ENCODE results near the gene TBX4. TPM values are rescaled to one million over a fixed set of nuclear protein-coding genes. Genes with fewer than 3 reads are reported as not detected.
"Not testable (repeated sequence)": the region's sequence is repeated elsewhere in the genome, so short reads cannot be mapped to it uniquely, and the experiment has no call there.

TBX4 gene
- total and polyA plus RNA-seq, 4 donors = not detected

- no peak overlapping the region for H3K9ac ChIP-seq (ENCODE audit: low read depth in 1 of 2, low read length in 2 of 2)
- TF ChIP-seq FOXA2 (IDR thresholded peaks at IDR 0.05) (no peak), ATF3 (IDR thresholded peaks at IDR 0.05) (no peak), RAD21 (IDR thresholded peaks at IDR 0.05) (no peak)
- DNase-seq (ENCODE audit: low spot score) = no peak
- H3K4me3 ChIP-seq (ENCODE audit: low read depth in 1 of 3, low read length in 3 of 3) = no peak overlapping the region
- WGBS = 52% methylated on average over 1 of the region's 1 CpG
- no peaks in the 10 kb centered on the region for H3K9me3 ChIP-seq (ENCODE audit: control insufficient read depth in 4 of 4, low read length in 3 of 4)
- H3K27ac ChIP-seq (ENCODE audit: low read depth in 1 of 2, low read length in 2 of 2) = no peak overlapping the region
- H3K36me3 ChIP-seq (ENCODE audit: control insufficient read depth in 4 of 4, insufficient read depth in 3 of 4, low read depth in 1 of 4, low read length in 3 of 4) = no peaks in the 10 kb centered on the region
- peaks cover 0 to 8% (median 0%) of the 10 kb centered on the region in 4 donors for H3K27me3 ChIP-seq (ENCODE audit: control insufficient read depth in 4 of 4, insufficient read depth in 4 of 4, low read length in 3 of 4)
- no peaks in the 10 kb centered on the region for H3K4me1 ChIP-seq (ENCODE audit: control insufficient read depth in 4 of 4, insufficient read depth in 4 of 4, low read length in 3 of 4)
These were observed 69.9 kb downstream of the TBX4 start for GRCh38 chr17:61522088-61522487.

GRCh38 chr17:61524319-61524718 lies 72.1 kb downstream of the TBX4 start:
- no peak overlapping the region for H3K27ac ChIP-seq (ENCODE audit: low read depth in 1 of 2, low read length in 2 of 2)
- H3K4me3 ChIP-seq (ENCODE audit: low read depth in 1 of 3, low read length in 3 of 3) = no peak overlapping the region
- H3K9me3 ChIP-seq (ENCODE audit: control insufficient read depth in 4 of 4, low read length in 3 of 4) = no peaks in the 10 kb centered on the region
- peaks cover 0 to 8% (median under 1%) of the 10 kb centered on the region in 4 donors for H3K27me3 ChIP-seq (ENCODE audit: control insufficient read depth in 4 of 4, insufficient read depth in 4 of 4, low read length in 3 of 4)
- H3K9ac ChIP-seq (ENCODE audit: low read depth in 1 of 2, low read length in 2 of 2) = no peak overlapping the region
- WGBS = 75% methylated on average over 3 of the region's 3 CpGs
- TF ChIP-seq FOXA1 (IDR thresholded peaks at IDR 0.05) = no peak
- TF ChIP-seq ATF3 (IDR thresholded peaks at IDR 0.05) = no peak
- no peak for TF ChIP-seq JUND (IDR thresholded peaks at IDR 0.05)
- DNase-seq (ENCODE audit: low spot score) = no peak
- no peaks in the 10 kb centered on the region for H3K4me1 ChIP-seq (ENCODE audit: control insufficient read depth in 4 of 4, insufficient read depth in 4 of 4, low read length in 3 of 4)
- no peaks in the 10 kb centered on the region for H3K36me3 ChIP-seq (ENCODE audit: control insufficient read depth in 4 of 4, insufficient read depth in 3 of 4, low read depth in 1 of 4, low read length in 3 of 4)

GRCh38 chr17:61527441-61527840 lies 75.2 kb downstream of the TBX4 start:
- not testable (repeated sequence) for H3K4me1 ChIP-seq (ENCODE audit: control insufficient read depth in 4 of 4, insufficient read depth in 4 of 4, low read length in 3 of 4); H3K27ac ChIP-seq (ENCODE audit: low read depth in 1 of 2, low read length in 2 of 2); H3K27me3 ChIP-seq (ENCODE audit: control insufficient read depth in 4 of 4, insufficient read depth in 4 of 4, low read length in 3 of 4); H3K4me3 ChIP-seq (ENCODE audit: low read depth in 1 of 3, low read length in 3 of 3); H3K36me3 ChIP-seq (ENCODE audit: control insufficient read depth in 4 of 4, insufficient read depth in 3 of 4, low read depth in 1 of 4, low read length in 3 of 4); H3K9me3 ChIP-seq (ENCODE audit: control insufficient read depth in 4 of 4, low read length in 3 of 4); DNase-seq (ENCODE audit: low spot score); H3K9ac ChIP-seq (ENCODE audit: low read depth in 1 of 2, low read length in 2 of 2)
- WGBS = 88% methylated on average over 2 of the region's 2 CpGs

- Histone ChIP-seq H3K27ac (ENCODE audit: low read depth in 1 of 2, low read length in 2 of 2) (no peak overlapping the region), H3K27me3 (ENCODE audit: control insufficient read depth in 4 of 4, insufficient read depth in 4 of 4, low read length in 3 of 4) (peaks cover 0 to 5% (median 1%) of the 10 kb centered on the region in 4 donors), H3K4me1 (ENCODE audit: control insufficient read depth in 4 of 4, insufficient read depth in 4 of 4, low read length in 3 of 4) (no peaks in the 10 kb centered on the region), H3K9ac (ENCODE audit: low read depth in 1 of 2, low read length in 2 of 2) (no peak overlapping the region), H3K4me3 (ENCODE audit: low read depth in 1 of 3, low read length in 3 of 3) (no peak overlapping the region), H3K36me3 (ENCODE audit: control insufficient read depth in 4 of 4, insufficient read depth in 3 of 4, low read depth in 1 of 4, low read length in 3 of 4) (no peaks in the 10 kb centered on the region), H3K9me3 (ENCODE audit: control insufficient read depth in 4 of 4, low read length in 3 of 4) (no peaks in the 10 kb centered on the region)
- no peak for TF ChIP-seq HNF4G (IDR thresholded peaks at IDR 0.05)
- no peak for TF ChIP-seq MAX (IDR thresholded peaks at IDR 0.05)
- no peak for TF ChIP-seq GABPA (IDR thresholded peaks at IDR 0.05 in 1 of 2, conservative IDR thresholded peaks at IDR 0.05 in 1 of 2)
- TF ChIP-seq TAF1 (conservative IDR thresholded peaks at IDR 0.05) = no peak
- no peak for TF ChIP-seq CTCF (IDR thresholded peaks at IDR 0.05; ENCODE audit: low read depth, low read length, missing input control)
- TF ChIP-seq REST (IDR thresholded peaks at IDR 0.05) = no peak
- TF ChIP-seq NR2F2 (IDR thresholded peaks at IDR 0.05) = no peak
- no peak for TF ChIP-seq ATF3 (IDR thresholded peaks at IDR 0.05)
- no peak for TF ChIP-seq SP1 (IDR thresholded peaks at IDR 0.05)
- WGBS = 88% methylated on average over 2 of the region's 2 CpGs
- DNase-seq (ENCODE audit: low spot score) = no peak
These were observed 75.9 kb downstream of the TBX4 start for GRCh38 chr17:61528171-61528570.

Data from liver (tissue), 9 donors.